Vagina (tissue), 2 donors: Measurements from ENCODE around the gene MOCS2. TPM values are rescaled to one million over a fixed set of nuclear protein-coding genes. Genes with fewer than 3 reads are reported as not detected.

Source experiments
- DNase-seq, 2 donors: peaks; one replicate each; pipeline ENCODE4 v3.0.0-alpha.2; 2017; ENCODE audit errors: extremely low spot score in 2 of 2
- H3K27ac ChIP-seq: fragments of 200-600 bp; sonication (generic); one replicate; pipeline ENCODE4 v1.5.1; 2019
- H3K27me3 ChIP-seq: fragments of 200-600 bp; sonication (generic); one replicate; pipeline ENCODE4 v1.5.1; 2019
- H3K36me3 ChIP-seq, 2 donors: fragments of 200-600 bp; sonication (generic); one replicate each; pipeline ENCODE4 v1.5.1; 2017 to 2019
- H3K4me1 ChIP-seq: fragments of 200-600 bp; sonication (generic); one replicate; pipeline ENCODE4 v1.5.1; 2019
- H3K4me3 ChIP-seq, 2 donors: fragments of 200-600 bp; sonication (generic); 1 replicate in 1 of 2; 2 replicates in 1 of 2; pipeline ENCODE4 v1.5.1; 2016 to 2019
- H3K9me3 ChIP-seq: fragments of 200-600 bp; sonication (generic); one replicate; pipeline ENCODE4 v1.5.1; 2019
- CTCF ChIP-seq, 3 experiments: fragments of 450-650 bp in 2 of 3; fragments of 200-600 bp in 1 of 3; sonication (generic) in 1 of 3; IDR thresholded peaks; one replicate each; pipeline ENCODE4 v1.5.1; 2017 to 2019; ENCODE audit warnings: antibody characterized with exemption in 3 of 3, mild to moderate bottlenecking in 2 of 3, moderate library complexity in 2 of 3
- POLR2A ChIP-seq, 2 donors: fragments of 450-650 bp; IDR thresholded peaks; one replicate each; pipeline ENCODE4 v1.6.1; 2017; ENCODE audit warnings: antibody characterized with exemption in 2 of 2, mild to moderate bottlenecking in 2 of 2, moderate library complexity in 2 of 2
- POLR2AphosphoS5 ChIP-seq, 2 donors: sonication (generic); formaldehyde crosslinking; IDR thresholded peaks; one replicate each; pipeline ENCODE4 v1.9.0; 2017; ENCODE audit warnings: antibody characterized with exemption in 2 of 2, mild to moderate bottlenecking in 2 of 2, low read depth in 1 of 2; ENCODE audit not compliant: insufficient read depth in 1 of 2
- intact Hi-C: fragments of 100-400 bp; cut with DNase I; formaldehyde crosslinking; loops from one replicate; pipeline ENCODE4 v1.15.1; 2023
- total RNA-seq: library from RNA; depleted of rRNA; stranded (reverse); fragments of >200 nt; gene quantifications from one replicate; pipeline ENCODE4 v1.2.3, GENCODE V29; 2016

MOCS2 gene
- total RNA-seq, 1 donor from 2014 or later: 33.1 TPM

GRCh38 chr5:53063791-53064190 lies 45.8 kb downstream of the MOCS2 start:
- intact Hi-C loops: no loop called here
- H3K4me3 ChIP-seq: no peak overlapping the region
- H3K27me3 ChIP-seq: no peaks in the 10 kb centered on the region
- peaks cover 0 to 5% of the 10 kb centered on the region in 2 donors for H3K36me3 ChIP-seq
- no peaks in the 10 kb centered on the region for H3K9me3 ChIP-seq
- no peak overlapping the region for H3K27ac ChIP-seq
- TF ChIP-seq POLR2AphosphoS5 (IDR thresholded peaks at IDR 0.05; ENCODE audit: insufficient read depth in 1 of 2, low read depth in 1 of 2): no peak
- no peak for TF ChIP-seq POLR2A (IDR thresholded peaks at IDR 0.05)
- no peak for TF ChIP-seq CTCF (IDR thresholded peaks at IDR 0.05)
- DNase-seq: no peak
- no peaks in the 10 kb centered on the region for H3K4me1 ChIP-seq

GRCh38 chr5:53063176-53063575 lies 46.4 kb downstream of the MOCS2 start:
- intact Hi-C loops: no loop called here
- Histone ChIP-seq H3K27ac (no peak overlapping the region), H3K4me3 (no peak overlapping the region), H3K9me3 (no peaks in the 10 kb centered on the region), H3K36me3 (peaks cover 0 to 6% of the 10 kb centered on the region in 2 donors), H3K4me1 (no peaks in the 10 kb centered on the region), H3K27me3 (no peaks in the 10 kb centered on the region)
- no peak for DNase-seq
- TF ChIP-seq POLR2A (IDR thresholded peaks at IDR 0.05): no peak

GRCh38 chr5:53059281-53059680 lies 50.3 kb downstream of the MOCS2 start:
- H3K9me3 ChIP-seq: no peaks in the 10 kb centered on the region
- intact Hi-C loops: no loop called here
- H3K27ac ChIP-seq: no peak overlapping the region
- no peaks in the 10 kb centered on the region for H3K4me1 ChIP-seq
- no peaks in the 10 kb centered on the region for H3K27me3 ChIP-seq
- no peak for TF ChIP-seq POLR2AphosphoS5 (IDR thresholded peaks at IDR 0.05; ENCODE audit: insufficient read depth in 1 of 2, low read depth in 1 of 2)
- TF ChIP-seq POLR2A (IDR thresholded peaks at IDR 0.05): no peak
- TF ChIP-seq CTCF (IDR thresholded peaks at IDR 0.05): no peak
- no peak overlapping the region for H3K4me3 ChIP-seq
- H3K36me3 ChIP-seq: peaks cover 0 to 11% of the 10 kb centered on the region in 2 donors
- no peak for DNase-seq

- H3K27me3 ChIP-seq: no peaks in the 10 kb centered on the region
- H3K27ac ChIP-seq: no peak overlapping the region
- H3K4me1 ChIP-seq: no peaks in the 10 kb centered on the region
- no peaks in the 10 kb centered on the region for H3K9me3 ChIP-seq
- H3K4me3 ChIP-seq: no peak overlapping the region
- H3K36me3 ChIP-seq: peaks cover 0 to 11% of the 10 kb centered on the region in 2 donors
- intact Hi-C loops: no loop called here
- TF ChIP-seq CTCF (IDR thresholded peaks at IDR 0.05) (no peak), POLR2AphosphoS5 (IDR thresholded peaks at IDR 0.05; ENCODE audit: insufficient read depth in 1 of 2, low read depth in 1 of 2) (no peak), POLR2A (IDR thresholded peaks at IDR 0.05) (no peak)
- no peak for DNase-seq
These were observed 54.2 kb downstream of the MOCS2 start for GRCh38 chr5:53055365-53055764.

GRCh38 chr5:53053364-53053763 lies 56.2 kb downstream of the MOCS2 start:
- H3K27ac ChIP-seq: no peak overlapping the region
- no peaks in the 10 kb centered on the region for H3K4me1 ChIP-seq
- peaks cover 0 to 5% of the 10 kb centered on the region in 2 donors for H3K36me3 ChIP-seq
- no peaks in the 10 kb centered on the region for H3K9me3 ChIP-seq
- TF ChIP-seq POLR2A (IDR thresholded peaks at IDR 0.05) (no peak), POLR2AphosphoS5 (IDR thresholded peaks at IDR 0.05; ENCODE audit: insufficient read depth in 1 of 2, low read depth in 1 of 2) (no peak), CTCF (IDR thresholded peaks at IDR 0.05) (no peak)
- intact Hi-C loops: no loop called here
- no peaks in the 10 kb centered on the region for H3K27me3 ChIP-seq
- H3K4me3 ChIP-seq: no peak overlapping the region
- DNase-seq: no peak

- TF ChIP-seq CTCF (IDR thresholded peaks at IDR 0.05) (no peak), POLR2AphosphoS5 (IDR thresholded peaks at IDR 0.05; ENCODE audit: insufficient read depth in 1 of 2, low read depth in 1 of 2) (no peak), POLR2A (IDR thresholded peaks at IDR 0.05) (no peak)
- Histone ChIP-seq H3K4me1 (no peaks in the 10 kb centered on the region), H3K9me3 (no peaks in the 10 kb centered on the region), H3K4me3 (no peak overlapping the region), H3K27me3 (no peaks in the 10 kb centered on the region), H3K27ac (no peak overlapping the region), H3K36me3 (no peaks in the 10 kb centered on the region)
- intact Hi-C loops: no loop called here
- DNase-seq: no peak
These were observed 57.1 kb downstream of the MOCS2 start for GRCh38 chr5:53052499-53052898.
